ENCODE results near the gene BLACAT1. TPM values are rescaled to one million over a fixed set of nuclear protein-coding genes. Genes with fewer than 3 reads are reported as not detected.

The BLACAT1 gene
- total and polyA plus RNA-seq, 12 donors, result 0.03 to 0.08 (median 0.06) TPM; not detected in 8

GRCh38 chr1:205432116-205432515 is 23.7 kb downstream of the BLACAT1 start:
- WGBS, 4 donors, result 69 to 84% (median 78%) methylated on average over 2 of the region's 2 CpGs
- H3K36me3 ChIP-seq (replicated peaks in 1 of 2), result no peaks in the 10 kb centered on the region
- H3K9me3 ChIP-seq (replicated peaks in 1 of 3), result no peaks in the 10 kb centered on the region
- H3K4me3 ChIP-seq, result no peak overlapping the region
- no peak overlapping the region for H3K27ac ChIP-seq
- TF ChIP-seq CTCF (IDR thresholded peaks at IDR 0.05), result no peak
- no peak for TF ChIP-seq POLR2A (IDR thresholded peaks at IDR 0.05)
- no peak for DNase-seq
- peaks cover 0 to 4% of the 10 kb centered on the region in 2 donors for H3K4me1 ChIP-seq (replicated peaks in 1 of 2)
- H3K27me3 ChIP-seq, result no peaks in the 10 kb centered on the region
- intact Hi-C loops (cut with DNase I), result loop anchor here (5.0 to 10.0 kb wide), 2 partner anchors 80 to 157 kb away; no protein-coding TSS in a partner anchor

GRCh38 chr1:205430696-205431305 is 25.0 kb downstream of the BLACAT1 start:
- peak; percentile 52 to 84 (median 68) for DNase-seq
- Histone ChIP-seq H3K4me1 (replicated peaks in 1 of 2) (peaks cover 0 to 4% of the 10 kb centered on the region in 2 donors), H3K27me3 (no peaks in the 10 kb centered on the region), H3K36me3 (replicated peaks in 1 of 2) (no peaks in the 10 kb centered on the region), H3K4me3 (peak overlapping the region in 3 of 4 donors; percentile 7 to 50 (median 8)), H3K9me3 (replicated peaks in 1 of 3) (no peaks in the 10 kb centered on the region), H3K27ac (no peak overlapping the region)
- intact Hi-C loops (cut with DNase I), result loop anchor here (2.0 to 10.0 kb wide), 3 partner anchors 76 to 156 kb away; no protein-coding TSS in a partner anchor
- WGBS, 4 donors, result 6 to 14% (median 7%) methylated on average over 13 to 32 of the region's 32 CpGs
- TF ChIP-seq POLR2A (IDR thresholded peaks at IDR 0.05) (no peak), CTCF (IDR thresholded peaks at IDR 0.05) (peak; percentile 78 to 91 (median 85))

DNA sequence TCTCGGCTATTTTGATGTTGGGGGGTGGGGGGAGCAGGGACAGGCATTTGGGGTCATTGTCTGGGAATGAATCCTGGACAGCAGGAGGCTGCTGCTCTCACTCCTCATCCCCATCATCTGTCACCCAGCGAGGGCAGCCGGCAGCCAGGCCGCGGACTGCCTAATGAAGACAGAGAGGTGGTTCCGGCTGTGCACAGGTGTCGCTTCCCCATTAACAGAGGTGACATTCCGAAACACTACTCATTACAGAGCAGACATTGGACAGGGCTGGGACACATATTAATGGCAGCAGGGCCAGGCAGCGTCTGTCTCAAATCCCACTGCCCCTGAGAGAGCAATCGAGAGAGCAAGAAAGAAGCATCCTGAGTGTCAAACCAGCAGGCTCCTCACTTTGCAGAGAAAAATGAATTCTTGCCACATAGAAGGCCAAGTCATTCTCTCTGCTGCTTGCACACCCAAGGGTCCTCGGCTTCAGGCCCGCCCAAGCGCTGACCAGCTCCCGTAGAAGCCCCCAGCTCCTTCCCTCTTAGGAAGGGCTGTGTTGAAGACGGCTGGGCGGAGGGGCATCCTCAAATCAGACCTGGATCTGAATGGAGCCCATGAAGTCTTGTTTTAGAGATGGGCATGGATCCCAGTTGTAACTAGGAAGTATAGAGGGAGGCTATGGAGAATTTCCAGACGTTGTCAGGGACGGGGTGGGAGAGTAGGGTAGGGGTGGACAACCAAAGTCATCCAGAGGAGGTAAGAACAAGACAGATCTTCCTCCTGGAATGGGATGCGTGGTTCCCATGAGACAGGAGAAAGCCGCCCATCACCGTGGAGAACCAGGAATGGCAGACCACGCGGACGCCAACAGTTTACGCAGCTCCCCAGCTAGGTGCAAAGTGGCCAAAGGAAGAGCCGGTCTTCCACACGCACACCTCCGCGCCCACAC is 25.8 kb downstream of the BLACAT1 start:
- DNase-seq, result peak in 1 of 7 donors; percentile 41
- Histone ChIP-seq H3K4me1 (replicated peaks in 1 of 2) (peaks cover 0 to 4% of the 10 kb centered on the region in 2 donors), H3K27me3 (no peaks in the 10 kb centered on the region), H3K36me3 (replicated peaks in 1 of 2) (no peaks in the 10 kb centered on the region), H3K27ac (no peak overlapping the region), H3K4me3 (peak overlapping the region in 3 of 4 donors; percentile 7 to 50 (median 8)), H3K9me3 (replicated peaks in 1 of 3) (no peaks in the 10 kb centered on the region)
- TF ChIP-seq CTCF (IDR thresholded peaks at IDR 0.05) (no peak), POLR2A (IDR thresholded peaks at IDR 0.05) (no peak)
- intact Hi-C loops (cut with DNase I), result loop anchor here (2.0 to 10.0 kb wide), 3 partner anchors 75 to 155 kb away; no protein-coding TSS in a partner anchor
- 58 to 76% (median 60%) methylated on average over 16 to 29 of the region's 29 CpGs for WGBS, 4 donors
